HCT116 (cell line): ENCODE results near the gene MAP2K5. TPM values are rescaled to one million over a fixed set of nuclear protein-coding genes. Genes with fewer than 3 reads are reported as not detected.

Experiments
- ATAC-seq: fragments of 200-7000 bp; cut with Tn5 transposase; 2 replicates; pipeline ENCODE4 v1.9.1; 2020; ENCODE audit warnings: mild to moderate bottlenecking, moderate library complexity
- BruUV-seq: library from RNA; stranded (reverse); fragments of 400-500 nt; replicated peaks from 2 replicates; lab custom pipeline; 2021; lab: Mats Ljungman, UMichigan
- CTCF ChIA-PET: fragments of 300-600 bp; sonication (Branson Sonifier 250); formaldehyde crosslinking; loops from one replicate; lab custom pipeline; 2021; ENCODE audit warnings: antibody characterized with exemption; lab: Charles Lee
- POLR2A ChIA-PET: fragments of 300-600, 350-600 bp; sonication (Branson Sonifier 250); formaldehyde crosslinking; loops from one replicate; lab custom pipeline; 2021; ENCODE audit warnings: antibody characterized with exemption; lab: Charles Lee
- RAD21 ChIA-PET, 2 experiments: fragments of 300-600 bp; sonication (Branson Sonifier 250); formaldehyde crosslinking; loops; one replicate each; lab custom pipeline; 2023; ENCODE audit warnings: low total read pairs in 2 of 2; ENCODE audit not compliant: uncharacterized antibody in 2 of 2, unreplicated experiment in 2 of 2, low non-redundant PET in 1 of 2; lab: Charles Lee
- DNase-seq: peaks from one replicate; pipeline ENCODE4 v3.0.0-alpha.2; 2010; ENCODE audit warnings: low read depth, low spot score
- H2AFZ ChIP-seq: fragments of 200-600 bp; shearing (Covaris generic), sonication (generic); 2 replicates; pipeline ENCODE4 v1.6.1; 2017; ENCODE audit warnings: low read depth, mixed run types, mixed read lengths, antibody characterized with exemption, low read length; ENCODE audit not compliant: poor library complexity, severe bottlenecking
- H3K27ac ChIP-seq: 2 replicates; pipeline ENCODE4 v1.5.1; 2012; ENCODE audit warnings: low read depth, low read length
- H3K27me3 ChIP-seq: fragments of 200-600 bp; sonication (generic); 2 replicates; pipeline ENCODE4 v1.6.1; 2016; ENCODE audit warnings: mixed run types, low read length, mixed read lengths; ENCODE audit not compliant: insufficient read depth
- H3K36me3 ChIP-seq, 2 experiments: fragments of 200-500 bp in 1 of 2; fragments of 200-600 bp in 1 of 2; sonication (Bioruptor generic) in 1 of 2; sonication (generic) in 1 of 2; 2 replicates each; pipeline versions ENCODE4 v1.5.1 to v1.6.1; 2014 to 2016; ENCODE audit warnings: low read length in 2 of 2, inconsistent platforms in 1 of 2, mixed read lengths in 1 of 2, mixed run types in 1 of 2; ENCODE audit not compliant: insufficient read depth in 2 of 2, control insufficient read depth in 1 of 2
- H3K4me1 ChIP-seq, 2 experiments: fragments of 200-600 bp in 1 of 2; sonication (generic) in 1 of 2; 2 replicates each; pipeline versions ENCODE4 v1.5.1 to v1.6.1; 2012 to 2017; ENCODE audit warnings: low read length in 2 of 2, inconsistent platforms in 1 of 2, mild to moderate bottlenecking in 1 of 2, mixed read lengths in 1 of 2, mixed run types in 1 of 2, moderate library complexity in 1 of 2; ENCODE audit not compliant: insufficient read depth in 2 of 2, control insufficient read depth in 1 of 2
- H3K4me2 ChIP-seq: fragments of 200-600 bp; sonication (generic); 2 replicates; pipeline ENCODE4 v1.6.1; 2017; ENCODE audit warnings: mixed run types, low read length, mixed read lengths
- H3K4me3 ChIP-seq, 2 experiments: fragments of 200-600 bp in 1 of 2; sonication (generic) in 1 of 2; replicated peaks in 1 of 2; 2 replicates each; pipeline ENCODE4 v1.5.1; 2011 to 2016; ENCODE audit warnings: low read length in 2 of 2, control low read depth in 1 of 2, low read depth in 1 of 2, mild to moderate bottlenecking in 1 of 2, mixed read lengths in 1 of 2, mixed run types in 1 of 2
- H3K79me2 ChIP-seq: fragments of 200-600 bp; sonication (generic); 2 replicates; pipeline ENCODE4 v1.6.1; 2017; ENCODE audit warnings: mild to moderate bottlenecking, mixed run types, low read length, moderate library complexity, mixed read lengths; ENCODE audit not compliant: insufficient read depth
- H3K9ac ChIP-seq: fragments of 200-600 bp; sonication (generic); 2 replicates; pipeline ENCODE4 v1.6.1; 2016; ENCODE audit warnings: low read length, mixed read lengths
- H3K9me2 ChIP-seq: fragments of 200-600 bp; sonication (generic), shearing (Covaris generic); 2 replicates; pipeline ENCODE4 v1.6.1; 2017; ENCODE audit warnings: mixed run types, mild to moderate bottlenecking, moderate library complexity; ENCODE audit not compliant: insufficient read depth
- H3K9me3 ChIP-seq, 2 experiments: fragments of 200-500 bp in 1 of 2; fragments of 200-600 bp in 1 of 2; sonication (Bioruptor generic) in 1 of 2; sonication (generic) in 1 of 2; 2 replicates each; pipeline ENCODE4 v1.6.1; 2014 to 2017; ENCODE audit warnings: low read length in 2 of 2, mixed read lengths in 2 of 2, inconsistent platforms in 1 of 2, low read depth in 1 of 2, mild to moderate bottlenecking in 1 of 2, mixed run types in 1 of 2, moderate library complexity in 1 of 2; ENCODE audit not compliant: control insufficient read depth in 1 of 2, insufficient read depth in 1 of 2
- H4K20me1 ChIP-seq: fragments of 200-600 bp; sonication (generic), shearing (Covaris generic); 2 replicates; pipeline ENCODE4 v1.6.1; 2017; ENCODE audit warnings: mixed run types, mild to moderate bottlenecking, moderate library complexity; ENCODE audit not compliant: insufficient read depth
- EZH2 ChIP-seq: fragments of 200-600 bp; sonication (generic); IDR thresholded peaks from 2 replicates; pipeline ENCODE4 v1.6.1; 2017; ENCODE audit warnings: antibody characterized with exemption, mixed run types
- EZH2phosphoT487 ChIP-seq: fragments of 200-600 bp; IDR thresholded peaks from 2 replicates; pipeline ENCODE4 v1.6.1; 2018; ENCODE audit warnings: antibody characterized with exemption, borderline replicate concordance
- FOSL1 ChIP-seq: IDR thresholded peaks from 2 replicates; pipeline ENCODE4 v1.6.1; 2012; ENCODE audit warnings: low read depth
- POLR2AphosphoS5 ChIP-seq: IDR thresholded peaks from 2 replicates; pipeline ENCODE4 v1.6.1; 2011; ENCODE audit warnings: mild to moderate bottlenecking, low read depth, low read length, moderate library complexity
- RAD21 ChIP-seq: IDR thresholded peaks from 2 replicates; pipeline ENCODE4 v1.6.1; 2012; ENCODE audit warnings: low read depth, mild to moderate bottlenecking
- SRF ChIP-seq: IDR thresholded peaks from 2 replicates; pipeline ENCODE4 v1.6.1; 2012; ENCODE audit warnings: low read depth
- TCF7L2 ChIP-seq: IDR thresholded peaks from 2 replicates; pipeline ENCODE4 v1.7.0; 2011; ENCODE audit warnings: borderline replicate concordance, inconsistent platforms; ENCODE audit not compliant: insufficient read depth, insufficient read length; ENCODE audit errors: extremely low read depth
- ZNF274 ChIP-seq: fragments of 200-500 bp; sonication (Bioruptor generic); IDR thresholded peaks from 2 replicates; pipeline ENCODE4 v1.6.1; 2014; ENCODE audit warnings: mild to moderate bottlenecking, low read depth, low read length, inconsistent platforms
- intact Hi-C: fragments of 100-400 bp; cut with micrococcal nuclease; formaldehyde crosslinking; loops from 2 replicates; pipeline ENCODE4 v1.10.0; 2022
- total RNA-seq: library from RNA; stranded (reverse); gene quantifications from one replicate; pipeline ENCODE4 v1.2.1, GENCODE V29; 2021; ENCODE audit not compliant: unreplicated experiment
- TF ChIP-seq, protein P1 (sequence below): IDR thresholded peaks from 2 replicates; pipeline ENCODE4 v1.6.1; 2011; ENCODE audit warnings: mild to moderate bottlenecking, low read length, moderate library complexity; ENCODE audit not compliant: insufficient replicate concordance; ENCODE audit errors: extremely low read depth
- TF ChIP-seq, protein P2 (sequence below): IDR thresholded peaks from 2 replicates; pipeline ENCODE4 v1.6.1; 2012
- TF ChIP-seq, protein P3 (sequence below): IDR thresholded peaks from 2 replicates; pipeline ENCODE4 v1.6.1; 2012; ENCODE audit warnings: low read depth

MAP2K5 gene
- total RNA-seq, 1 experiment from 2014 or later: 15.6 TPM

DNA sequence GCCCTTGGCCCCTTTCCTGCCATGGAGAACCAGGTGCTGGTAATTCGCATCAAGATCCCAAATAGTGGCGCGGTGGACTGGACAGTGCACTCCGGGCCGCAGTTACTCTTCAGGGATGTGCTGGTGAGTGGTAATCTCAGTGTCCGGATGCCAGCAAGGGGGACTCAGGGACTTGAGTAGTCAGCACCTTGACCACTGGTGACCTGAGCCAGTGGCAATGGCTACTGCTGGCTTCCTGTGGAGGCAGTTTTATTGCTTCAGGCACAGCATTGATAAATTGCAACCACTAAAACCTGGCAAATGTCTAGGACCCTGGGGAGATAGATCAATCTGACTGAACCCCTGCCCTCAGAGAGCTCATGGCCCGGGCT, 830 bp downstream of the MAP2K5 start:
- Histone ChIP-seq H3K27ac (peak overlapping the region; percentile 79; the same call in 1 of the 2 replicates), H3K4me2 (peak overlapping the region; percentile 82), H3K27me3 (no peaks in the 10 kb centered on the region), H4K20me1 (no peaks in the 10 kb centered on the region), H3K79me2 (no peaks in the 10 kb centered on the region), H3K36me3 (no peaks in the 10 kb centered on the region), H3K4me3 (peak overlapping the region; percentile 65 to 89), H3K9me3 (no peaks in the 10 kb centered on the region), H3K9me2 (no peaks in the 10 kb centered on the region), H2AFZ (no peak overlapping the region), H3K9ac (peak overlapping the region; percentile 64), H3K4me1 (peaks cover 4 to 9% of the 10 kb centered on the region in 2 experiments; a peak in 3 of 4 replicates)
- CTCF ChIA-PET: no interaction called here
- intact Hi-C loops: no loop called here
- RAD21 ChIA-PET: no interaction called here
- no peak for TF ChIP-seq SRF
- no peak for TF ChIP-seq ZNF274
- peak; percentile 3; the same call in 1 of the 2 replicates for ATAC-seq
- BruUV-seq: TSS peak; percentile 37
- no peak for DNase-seq
- POLR2A ChIA-PET: no interaction called here

DNA sequence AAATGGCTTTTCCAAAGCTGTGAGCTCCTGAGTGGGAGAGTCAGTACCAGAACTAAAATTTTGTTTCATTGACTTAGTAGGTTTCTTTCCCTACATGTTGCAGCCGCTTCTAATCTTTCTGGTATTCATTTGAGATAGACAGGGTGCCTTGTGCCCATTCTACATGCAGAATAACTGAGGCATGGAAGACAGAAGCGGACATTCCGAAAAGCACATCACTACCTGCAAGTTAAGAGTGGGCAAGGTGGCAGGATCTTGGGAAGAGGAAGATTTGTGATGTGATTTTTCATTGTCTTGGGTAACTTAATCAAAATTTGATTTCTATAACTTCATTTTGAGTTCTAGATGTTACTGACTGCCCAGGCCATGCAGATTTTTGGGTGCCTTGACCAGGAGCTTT, 2.0 kb downstream of the MAP2K5 start:
- H3K4me3 ChIP-seq: no peak overlapping the region
- POLR2A ChIA-PET: no interaction called here
- TF ChIP-seq SRF (no peak), FOSL1 (no peak), TCF7L2 (no peak), ZNF274 (no peak), EZH2 (no peak), EZH2phosphoT487 (no peak), RAD21 (no peak), POLR2AphosphoS5 (no peak)
- TF ChIP-seq, protein P1, sequence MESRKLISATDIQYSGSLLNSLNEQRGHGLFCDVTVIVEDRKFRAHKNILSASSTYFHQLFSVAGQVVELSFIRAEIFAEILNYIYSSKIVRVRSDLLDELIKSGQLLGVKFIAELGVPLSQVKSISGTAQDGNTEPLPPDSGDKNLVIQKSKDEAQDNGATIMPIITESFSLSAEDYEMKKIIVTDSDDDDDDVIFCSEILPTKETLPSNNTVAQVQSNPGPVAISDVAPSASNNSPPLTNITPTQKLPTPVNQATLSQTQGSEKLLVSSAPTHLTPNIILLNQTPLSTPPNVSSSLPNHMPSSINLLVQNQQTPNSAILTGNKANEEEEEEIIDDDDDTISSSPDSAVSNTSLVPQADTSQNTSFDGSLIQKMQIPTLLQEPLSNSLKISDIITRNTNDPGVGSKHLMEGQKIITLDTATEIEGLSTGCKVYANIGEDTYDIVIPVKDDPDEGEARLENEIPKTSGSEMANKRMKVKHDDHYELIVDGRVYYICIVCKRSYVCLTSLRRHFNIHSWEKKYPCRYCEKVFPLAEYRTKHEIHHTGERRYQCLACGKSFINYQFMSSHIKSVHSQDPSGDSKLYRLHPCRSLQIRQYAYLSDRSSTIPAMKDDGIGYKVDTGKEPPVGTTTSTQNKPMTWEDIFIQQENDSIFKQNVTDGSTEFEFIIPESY: no peak
- TF ChIP-seq, protein P2, sequence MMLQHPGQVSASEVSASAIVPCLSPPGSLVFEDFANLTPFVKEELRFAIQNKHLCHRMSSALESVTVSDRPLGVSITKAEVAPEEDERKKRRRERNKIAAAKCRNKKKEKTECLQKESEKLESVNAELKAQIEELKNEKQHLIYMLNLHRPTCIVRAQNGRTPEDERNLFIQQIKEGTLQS: no peak
- TF ChIP-seq, protein P3, sequence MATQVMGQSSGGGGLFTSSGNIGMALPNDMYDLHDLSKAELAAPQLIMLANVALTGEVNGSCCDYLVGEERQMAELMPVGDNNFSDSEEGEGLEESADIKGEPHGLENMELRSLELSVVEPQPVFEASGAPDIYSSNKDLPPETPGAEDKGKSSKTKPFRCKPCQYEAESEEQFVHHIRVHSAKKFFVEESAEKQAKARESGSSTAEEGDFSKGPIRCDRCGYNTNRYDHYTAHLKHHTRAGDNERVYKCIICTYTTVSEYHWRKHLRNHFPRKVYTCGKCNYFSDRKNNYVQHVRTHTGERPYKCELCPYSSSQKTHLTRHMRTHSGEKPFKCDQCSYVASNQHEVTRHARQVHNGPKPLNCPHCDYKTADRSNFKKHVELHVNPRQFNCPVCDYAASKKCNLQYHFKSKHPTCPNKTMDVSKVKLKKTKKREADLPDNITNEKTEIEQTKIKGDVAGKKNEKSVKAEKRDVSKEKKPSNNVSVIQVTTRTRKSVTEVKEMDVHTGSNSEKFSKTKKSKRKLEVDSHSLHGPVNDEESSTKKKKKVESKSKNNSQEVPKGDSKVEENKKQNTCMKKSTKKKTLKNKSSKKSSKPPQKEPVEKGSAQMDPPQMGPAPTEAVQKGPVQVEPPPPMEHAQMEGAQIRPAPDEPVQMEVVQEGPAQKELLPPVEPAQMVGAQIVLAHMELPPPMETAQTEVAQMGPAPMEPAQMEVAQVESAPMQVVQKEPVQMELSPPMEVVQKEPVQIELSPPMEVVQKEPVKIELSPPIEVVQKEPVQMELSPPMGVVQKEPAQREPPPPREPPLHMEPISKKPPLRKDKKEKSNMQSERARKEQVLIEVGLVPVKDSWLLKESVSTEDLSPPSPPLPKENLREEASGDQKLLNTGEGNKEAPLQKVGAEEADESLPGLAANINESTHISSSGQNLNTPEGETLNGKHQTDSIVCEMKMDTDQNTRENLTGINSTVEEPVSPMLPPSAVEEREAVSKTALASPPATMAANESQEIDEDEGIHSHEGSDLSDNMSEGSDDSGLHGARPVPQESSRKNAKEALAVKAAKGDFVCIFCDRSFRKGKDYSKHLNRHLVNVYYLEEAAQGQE: no peak

More for the DNA sequence above, 2.0 kb downstream of the MAP2K5 start:
- RAD21 ChIA-PET: no interaction called here
- no TSS peak for BruUV-seq
- CTCF ChIA-PET: no interaction called here
- Histone ChIP-seq H3K27me3 (no peaks in the 10 kb centered on the region), H3K79me2 (no peaks in the 10 kb centered on the region), H2AFZ (no peak overlapping the region), H3K4me1 (peaks cover 4 to 9% of the 10 kb centered on the region in 2 experiments; a peak in 3 of 4 replicates), H4K20me1 (no peaks in the 10 kb centered on the region), H3K27ac (no peak overlapping the region), H3K4me2 (no peak overlapping the region), H3K9ac (no peak overlapping the region), H3K36me3 (no peaks in the 10 kb centered on the region), H3K9me2 (no peaks in the 10 kb centered on the region), H3K9me3 (no peaks in the 10 kb centered on the region)
- no peak for ATAC-seq
- intact Hi-C loops: no loop called here
- DNase-seq: no peak
